Neural cell (in vitro differentiated cells): ENCODE results near the gene PCAT6.
"Not testable (repeated sequence)": the region's sequence is repeated elsewhere in the genome, so short reads cannot be mapped to it uniquely, and the experiment has no call there.

Source experiments
- CTCF ChIP-seq: fragments of 450-650 bp; IDR thresholded peaks from 2 replicates; pipeline ENCODE4 v1.5.1; 2014; ENCODE audit warnings: antibody characterized with exemption, mild to moderate bottlenecking, moderate library complexity; ENCODE audit not compliant: poor library complexity, severe bottlenecking
- EP300 ChIP-seq: fragments of 450-650 bp; conservative IDR thresholded peaks from 2 replicates; pipeline ENCODE4 v1.6.1; 2014; ENCODE audit warnings: antibody characterized with exemption, mild to moderate bottlenecking, moderate library complexity; ENCODE audit not compliant: poor library complexity, severe bottlenecking
- EZH2 ChIP-seq: fragments of 200-600, 300-800 bp; shearing (Covaris generic), sonication (generic); IDR thresholded peaks from 2 replicates; pipeline ENCODE4 v1.6.1; 2014; ENCODE audit warnings: antibody characterized with exemption, low read length, borderline replicate concordance, mild to moderate bottlenecking; ENCODE audit not compliant: insufficient read depth, poor library complexity, severe bottlenecking
- MXI1 ChIP-seq: fragments of 450-650 bp; conservative IDR thresholded peaks from 2 replicates; pipeline ENCODE4 v1.6.1; 2014; ENCODE audit warnings: antibody characterized with exemption, mild to moderate bottlenecking; ENCODE audit not compliant: poor library complexity, severe bottlenecking
- POLR2AphosphoS5 ChIP-seq: IDR thresholded peaks from 2 replicates; pipeline ENCODE4 v1.6.1; 2012
- REST ChIP-seq: IDR thresholded peaks from 2 replicates; pipeline ENCODE4 v1.6.1; 2012; ENCODE audit warnings: borderline replicate concordance
- TAF1 ChIP-seq: IDR thresholded peaks from 2 replicates; pipeline ENCODE4 v1.6.1; 2012; ENCODE audit warnings: low read depth

- TF ChIP-seq EZH2, REST, MXI1, CTCF, POLR2AphosphoS5, EP300, TAF1: not testable (repeated sequence)
Measured at GRCh38 chr1:202794931-202795330, 15.8 kb upstream of the PCAT6 start.
